Stimulated activated CD4-positive, alpha-beta T cell treated with anti-CD3 and anti-CD28 coated beads, Interleukin-12 subunit alpha, Interleukin-12 subunit beta, amount 100 ng/mL, for 4 hours (primary cell): Measurements from ENCODE around the gene FBXO48.
A peak's percentile ranks its signal among the peaks of the same experiment; 100 is the strongest.
"Not testable (repeated sequence)": the region's sequence is repeated elsewhere in the genome, so short reads cannot be mapped to it uniquely, and the experiment has no call there.

ENCODE experiments used
- DNase-seq: peaks from one replicate; pipeline ENCODE4 v3.0.0-alpha.2; 2020

FBXO48 gene

DNA sequence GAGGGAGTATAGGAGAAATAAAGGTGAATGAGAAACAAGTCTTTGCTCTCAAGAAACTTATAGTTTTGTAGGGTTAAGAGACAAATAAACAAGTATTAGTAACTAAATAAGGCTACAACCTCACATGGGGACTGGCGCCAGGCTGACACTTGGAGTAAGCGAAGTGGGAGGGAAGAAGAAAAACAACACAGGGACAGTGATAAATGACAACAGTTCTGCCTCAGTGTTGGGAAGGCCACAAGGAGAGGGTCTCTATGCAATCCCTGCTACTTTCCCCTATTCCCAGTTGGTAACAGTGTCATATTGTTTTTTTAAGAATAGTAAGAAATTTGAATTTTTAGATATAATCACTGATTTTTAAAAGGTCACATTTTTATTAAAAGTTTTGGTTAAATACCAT is 4.3 kb upstream of the FBXO48 start:
- DNase-seq: no peak

DNA sequence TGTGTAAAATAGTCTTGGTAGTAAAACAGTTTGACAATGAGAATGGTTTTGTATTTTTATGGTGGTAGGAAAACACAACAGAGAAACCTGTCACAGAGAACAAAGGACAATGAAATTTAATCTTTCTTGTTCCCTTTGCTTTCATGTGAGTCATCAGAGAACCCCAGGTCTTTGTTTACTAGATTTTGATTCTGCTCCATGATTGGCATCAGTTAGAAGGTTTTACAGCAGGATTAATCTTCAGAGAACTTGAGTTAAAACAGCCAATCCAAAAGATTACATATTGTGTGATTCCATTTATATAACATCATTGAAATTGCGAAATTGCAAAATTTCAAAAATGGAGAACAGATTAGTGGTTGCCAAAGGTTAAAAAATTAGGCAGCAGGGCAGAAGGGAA is 2.8 kb upstream of the FBXO48 start:
- no peak for DNase-seq

DNA sequence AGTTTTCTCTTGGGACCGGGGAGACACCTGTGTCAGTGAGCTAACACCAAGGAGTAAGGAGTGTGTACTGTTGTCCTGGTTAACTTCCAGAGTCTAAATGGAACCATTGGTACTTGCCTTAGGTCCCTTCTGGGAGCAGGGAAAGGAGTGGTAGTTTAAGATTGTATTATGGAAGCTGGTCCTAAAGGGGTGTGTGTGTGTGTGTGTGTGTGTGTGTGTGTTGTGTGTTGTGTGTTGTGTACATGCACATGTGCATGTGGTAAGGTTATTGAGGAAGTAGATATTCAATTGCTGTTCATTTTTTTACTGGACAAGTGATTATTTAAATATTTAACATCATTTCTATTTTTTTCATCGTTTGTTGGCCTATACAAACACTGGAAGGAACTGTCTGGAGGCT is 1.7 kb upstream of the FBXO48 start:
- no peak for DNase-seq

DNA sequence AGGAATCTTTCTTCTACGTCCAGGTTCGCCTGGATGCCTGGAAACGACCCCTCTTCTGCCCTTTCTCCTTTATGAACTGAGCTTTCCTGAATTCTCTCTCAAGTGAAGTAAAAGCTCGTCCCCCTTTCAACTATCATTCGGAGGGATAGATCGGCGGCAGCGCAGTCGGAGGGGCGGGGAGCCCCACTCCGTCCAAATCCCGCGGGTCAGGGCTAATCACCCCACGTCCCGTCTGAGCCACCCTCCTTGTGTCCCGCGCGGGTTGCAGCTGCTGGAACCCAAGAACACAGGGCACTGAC is 367 bp downstream of the FBXO48 start:
- DNase-seq: no peak

DNA sequence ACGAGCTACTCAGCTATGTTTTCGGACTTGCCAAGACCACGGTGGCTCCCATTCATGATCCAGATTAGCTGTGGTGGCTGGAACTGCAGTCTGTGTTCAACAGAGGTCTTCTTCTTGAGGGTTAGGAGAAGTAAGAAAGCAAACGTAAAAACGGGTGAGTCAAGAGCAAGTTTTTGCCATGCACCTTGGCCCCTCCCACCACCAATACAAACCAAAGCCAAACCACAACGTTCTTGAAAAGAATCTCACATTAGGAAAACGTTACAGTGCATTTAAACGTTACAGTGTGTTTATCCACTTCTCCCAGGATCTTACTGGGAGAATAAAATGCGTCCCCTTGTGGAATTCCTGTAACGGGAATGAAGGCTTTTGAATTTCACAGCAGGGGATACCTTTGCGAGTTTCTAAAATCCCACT is 725 bp downstream of the FBXO48 start:
- DNase-seq: peak; percentile 46

DNA sequence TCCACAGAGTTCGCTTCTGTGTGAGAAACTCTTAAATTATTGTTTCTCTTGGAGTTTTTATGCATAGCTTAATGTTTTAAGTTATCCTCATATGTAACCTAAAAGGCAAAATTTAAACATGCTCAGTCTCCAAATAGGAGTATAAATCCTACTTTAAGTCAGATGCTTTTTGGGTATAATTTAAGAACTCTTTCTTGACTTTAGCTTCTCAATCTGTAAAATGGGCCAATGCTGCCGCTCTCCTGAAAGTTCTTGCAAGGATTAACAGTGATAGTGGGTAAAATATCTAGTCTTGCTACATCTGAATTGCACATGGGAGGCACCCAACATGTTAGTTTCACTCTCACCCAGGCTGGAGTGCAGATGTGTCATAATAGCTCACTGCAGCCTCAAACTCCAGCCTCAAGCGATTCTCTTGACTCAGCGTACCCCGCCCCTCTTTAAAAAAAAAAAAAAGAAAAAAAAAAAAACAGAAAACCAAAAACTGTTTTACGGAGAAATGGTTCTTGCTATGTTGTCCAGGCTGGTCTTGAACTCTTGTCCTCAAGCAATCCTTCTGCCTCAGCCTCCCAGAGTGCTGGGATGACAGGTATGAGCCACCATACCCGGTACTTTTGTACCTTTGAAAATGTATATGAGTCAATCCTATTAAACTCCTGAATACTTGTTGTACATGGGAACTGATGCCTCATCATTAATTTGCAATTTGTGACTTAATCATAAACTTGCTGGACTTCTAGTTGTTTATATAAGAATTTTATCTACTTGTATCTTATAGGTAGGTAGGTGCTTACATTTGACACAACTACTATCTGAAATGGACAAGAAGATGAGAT is 1.8 kb downstream of the FBXO48 start:
- peak; percentile 21 for DNase-seq

DNA sequence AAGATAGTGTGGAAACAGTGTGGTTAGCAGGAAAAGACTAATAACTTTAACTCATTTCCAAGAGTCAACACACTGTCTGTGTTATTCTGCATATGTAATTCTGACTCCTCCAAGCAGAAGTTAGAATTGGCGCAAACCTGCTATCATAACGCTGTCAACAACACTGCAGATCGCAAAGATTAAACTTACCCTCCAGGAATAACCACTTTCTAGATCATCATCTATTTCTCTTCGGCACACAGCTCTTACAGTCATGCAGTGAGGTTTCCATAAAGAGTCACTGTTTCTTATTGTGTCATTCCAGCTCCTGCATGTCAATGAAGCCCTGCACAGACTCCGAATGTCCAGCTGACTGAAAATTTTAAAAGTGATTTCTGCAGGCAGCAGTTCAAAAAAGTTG is 2.4 kb downstream of the FBXO48 start:
- no peak for DNase-seq

DNA sequence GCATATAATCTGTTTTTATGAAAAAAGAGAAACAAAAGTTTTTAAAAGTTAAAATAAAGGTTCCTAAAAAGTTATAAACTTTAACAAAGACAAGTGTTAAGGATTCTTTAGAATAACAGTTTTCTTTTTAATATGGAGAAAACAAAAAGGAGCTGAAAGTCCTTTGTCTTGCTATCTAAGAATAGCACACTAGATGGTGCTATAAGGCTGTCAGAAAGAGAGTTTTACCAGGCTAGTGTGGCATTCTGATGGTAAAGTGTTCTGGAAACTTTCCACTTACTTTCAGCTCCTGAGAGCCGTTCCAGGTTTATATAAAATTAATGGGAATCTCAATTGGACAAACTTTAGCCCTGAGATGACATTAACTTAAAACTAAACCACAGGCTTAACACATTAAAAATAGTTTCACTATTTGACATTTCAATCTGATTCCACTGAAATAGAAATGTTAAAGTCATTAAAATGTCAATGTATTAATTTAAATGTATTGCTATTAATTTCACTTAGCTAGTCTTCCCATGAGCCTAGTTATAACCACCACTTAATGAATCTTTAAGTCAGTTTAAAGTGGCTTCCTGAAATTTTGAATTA is 3.7 kb downstream of the FBXO48 start:
- no peak for DNase-seq

DNA sequence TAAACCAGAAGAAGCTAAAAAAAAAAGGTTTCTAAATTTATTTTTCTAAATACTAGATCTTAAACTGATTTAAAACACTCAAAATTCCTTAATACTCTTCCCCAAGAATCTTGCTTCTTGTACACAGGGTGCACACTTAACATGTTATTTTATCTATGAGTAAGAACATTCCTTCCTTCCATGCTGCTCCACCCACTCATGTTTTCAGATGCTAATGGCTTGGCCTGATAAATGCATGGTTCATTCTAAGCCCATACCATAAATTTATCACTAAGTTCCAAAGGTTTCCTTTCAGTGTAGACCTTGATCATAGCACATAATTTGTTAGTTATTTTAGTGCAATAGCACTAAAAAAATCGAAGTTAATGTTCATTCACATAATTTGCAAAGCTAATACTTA is 8.1 kb downstream of the FBXO48 start:
- DNase-seq: no peak

DNA sequence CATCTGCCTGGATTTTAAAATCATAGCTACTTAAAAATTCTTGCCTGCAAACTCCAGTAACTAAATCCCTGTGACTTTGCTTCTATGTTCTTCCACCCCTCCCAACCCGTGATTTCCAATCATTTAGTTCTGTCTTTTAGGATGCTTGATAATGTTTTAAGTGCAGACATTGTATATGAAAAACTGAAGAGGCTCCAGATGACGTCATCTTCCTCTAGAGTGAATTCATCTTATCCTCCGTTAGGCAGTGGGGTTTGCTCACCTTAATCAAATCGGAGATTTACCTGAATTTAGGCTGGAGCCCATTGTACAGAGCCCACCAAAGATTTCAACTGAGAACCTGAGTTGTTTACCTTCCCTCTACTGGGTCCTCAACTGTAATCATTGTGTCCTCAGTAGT is 10.9 kb downstream of the FBXO48 start:
- no peak for DNase-seq

DNA sequence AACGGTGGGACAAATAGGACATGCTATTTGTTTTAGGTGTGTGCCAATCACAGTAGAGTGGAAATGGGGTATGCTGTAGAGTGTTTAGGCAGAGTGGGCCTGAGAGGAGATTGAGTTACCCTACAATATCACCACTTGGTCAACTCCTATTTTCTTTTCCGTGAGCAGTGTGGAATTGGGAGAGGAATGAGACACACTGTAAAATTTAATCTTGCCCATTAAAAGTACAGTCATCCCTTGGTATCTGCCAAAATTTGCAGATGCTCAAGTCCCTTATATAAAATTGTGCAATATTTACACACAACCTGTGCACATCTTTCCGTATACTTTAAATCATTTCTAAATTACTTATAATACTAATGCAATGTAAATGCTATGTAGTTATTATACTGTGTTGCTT is 12.4 kb downstream of the FBXO48 start:
- no peak for DNase-seq

DNA sequence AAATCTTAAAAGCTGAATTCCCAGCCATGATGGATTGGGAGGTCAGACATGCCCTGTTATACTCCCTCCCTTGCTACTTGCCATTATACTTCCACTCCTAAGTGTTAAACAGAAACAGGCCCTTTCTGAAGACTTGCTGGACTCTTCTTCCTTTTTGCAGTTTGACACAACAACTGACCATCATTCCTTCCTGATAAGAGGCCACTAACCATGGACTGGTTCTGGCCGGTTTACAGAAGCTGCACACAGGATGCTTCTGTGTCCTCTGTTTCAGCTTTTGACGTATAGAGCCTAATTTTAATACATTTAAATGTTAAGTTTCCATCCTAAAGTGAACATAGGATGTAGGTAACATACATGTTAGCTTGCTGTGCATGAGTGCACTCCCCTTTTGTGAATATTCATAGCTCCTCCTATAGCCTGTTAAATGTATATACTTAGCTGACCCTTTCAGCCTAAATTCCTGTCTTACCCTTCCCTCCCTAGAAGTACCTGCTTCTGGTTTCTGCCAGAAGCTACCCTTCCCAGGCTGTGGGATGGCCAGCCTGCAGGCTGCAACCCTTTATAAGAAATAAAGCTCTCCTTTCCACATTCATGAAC is 13.2 kb downstream of the FBXO48 start:
- no peak for DNase-seq

DNA sequence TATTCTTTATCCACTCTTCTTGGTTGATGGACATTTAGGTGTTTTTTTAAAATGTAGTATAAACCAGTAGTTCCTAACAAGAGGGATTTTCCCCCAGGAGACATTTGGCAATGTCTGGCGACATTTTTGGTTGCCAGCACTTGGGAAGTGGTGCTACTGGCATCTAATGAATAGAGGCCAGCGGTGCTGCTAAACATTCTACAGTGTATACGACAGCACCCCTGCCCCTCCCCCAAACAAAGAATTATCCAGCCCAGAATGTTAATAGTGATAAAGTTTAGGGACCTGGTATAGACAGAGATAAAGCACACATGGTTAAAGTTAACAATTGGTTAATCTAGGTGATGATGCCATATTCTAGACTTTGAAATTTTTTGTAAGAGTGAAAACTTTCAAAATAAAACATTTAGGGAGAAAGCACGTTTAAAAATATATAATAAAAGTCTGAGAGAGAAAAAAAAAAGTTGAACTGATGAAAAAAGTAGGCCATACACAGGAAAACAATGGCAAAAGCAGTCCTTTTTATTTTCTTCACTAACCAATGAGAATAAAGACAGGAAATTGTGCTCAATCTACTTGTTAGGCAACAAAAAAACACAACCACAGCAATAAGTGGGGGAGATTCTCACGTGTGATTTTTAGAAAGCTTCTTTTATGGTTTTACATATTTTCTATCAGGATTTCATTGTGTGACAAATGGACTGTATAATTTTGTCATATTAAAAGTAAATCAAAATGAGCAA is 14.8 kb downstream of the FBXO48 start:
- DNase-seq: no peak

DNA sequence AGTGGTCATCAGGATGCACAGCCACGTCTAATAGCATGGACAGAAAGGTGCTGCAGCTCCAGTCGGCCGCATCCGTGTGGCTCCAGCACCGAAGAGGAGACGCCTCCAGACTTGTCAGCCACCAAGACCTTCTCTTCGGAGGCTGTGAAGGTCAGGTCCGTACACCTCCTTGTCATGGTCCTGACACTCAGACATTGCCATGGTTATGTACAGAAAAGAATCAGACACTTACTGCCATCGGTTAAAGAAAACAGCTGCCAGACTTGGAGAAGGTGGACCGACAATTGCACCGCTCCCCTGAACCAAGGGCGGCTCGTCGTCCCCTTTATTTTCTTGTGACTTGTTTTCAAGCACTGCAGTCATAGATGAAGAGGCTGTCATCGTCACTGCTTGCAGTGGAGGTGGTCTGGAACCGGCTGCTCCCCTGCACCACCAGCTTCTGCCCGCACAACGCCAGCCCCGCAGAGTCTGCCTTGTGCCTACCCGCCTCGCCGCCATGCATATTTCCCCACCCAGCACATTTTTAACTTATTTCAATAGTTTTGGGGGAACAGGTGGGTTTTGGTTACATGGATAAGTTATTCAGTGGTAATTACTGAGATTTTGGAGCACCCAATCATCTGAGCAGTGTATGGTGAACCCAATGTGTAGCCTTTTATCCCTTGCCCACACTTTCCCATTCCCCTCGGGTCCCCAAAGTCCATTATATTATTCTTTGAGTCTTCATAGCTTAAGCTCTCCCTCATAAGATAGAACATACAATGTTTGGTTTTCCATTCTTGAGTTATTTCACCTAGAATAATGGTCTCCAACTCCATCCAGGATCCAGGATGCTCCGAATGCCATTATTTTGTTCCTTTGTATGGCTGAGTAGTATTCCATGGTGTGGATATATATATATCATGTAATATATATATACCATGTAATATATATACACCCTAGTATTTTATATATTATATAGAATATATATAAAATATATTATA is 18.1 kb downstream of the FBXO48 start:
- DNase-seq: no peak

DNA sequence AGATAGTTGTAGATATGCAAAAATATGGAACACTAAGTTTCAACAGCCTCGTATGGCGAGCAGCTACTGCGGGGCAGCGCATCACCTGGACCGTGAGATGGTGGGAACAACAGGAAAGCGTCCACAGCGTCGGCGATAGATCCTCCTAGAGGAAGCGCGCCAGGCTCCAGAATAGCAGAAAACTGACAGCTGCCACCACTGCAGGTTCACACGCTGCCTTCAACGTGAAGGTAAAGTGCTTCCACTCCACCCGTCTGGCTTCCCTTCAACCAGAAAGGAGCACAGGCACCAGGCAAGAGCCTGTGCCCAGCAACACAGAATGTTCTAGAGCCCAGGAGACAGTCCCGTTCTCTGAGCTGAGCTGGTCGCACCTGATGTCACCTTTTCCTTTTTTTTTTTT is 20.0 kb downstream of the FBXO48 start:
- no peak for DNase-seq

DNA sequence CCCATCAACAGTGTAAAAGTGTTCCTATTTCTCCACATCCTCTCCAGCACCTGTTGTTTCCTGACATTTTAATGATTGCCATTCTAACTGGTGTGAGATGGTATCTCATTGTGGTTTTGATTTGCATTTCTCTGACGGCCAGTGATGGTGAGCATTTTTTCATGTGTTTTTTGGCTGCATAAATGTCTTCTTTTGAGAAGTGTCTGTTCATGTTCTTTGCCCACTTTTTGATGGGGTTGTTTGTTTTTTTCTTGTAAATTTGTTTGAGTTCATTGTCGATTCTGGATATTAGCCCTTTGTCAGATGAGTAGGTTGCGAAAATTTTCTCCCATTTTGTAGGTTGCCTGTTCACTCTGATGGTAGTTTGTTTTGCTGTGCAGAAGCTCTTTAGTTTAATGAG is 20.7 kb downstream of the FBXO48 start:
- DNase-seq: not testable (repeated sequence)

DNA sequence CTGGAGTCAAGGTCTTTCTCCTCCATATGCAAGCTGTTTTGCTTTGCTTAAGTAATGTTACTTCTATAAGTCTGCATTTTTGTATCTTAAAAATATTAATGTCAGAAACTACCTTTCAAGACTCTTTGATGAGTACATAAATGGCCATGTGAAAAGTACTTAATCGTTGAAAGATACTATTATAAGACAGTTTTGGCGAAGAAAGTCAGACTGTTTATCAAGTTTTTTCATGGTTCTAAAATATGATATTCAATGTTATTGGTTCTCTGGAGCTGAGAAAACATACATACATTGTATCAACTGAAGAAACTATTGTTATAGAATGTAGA is 25.1 kb downstream of the FBXO48 start:
- no peak for DNase-seq

DNA sequence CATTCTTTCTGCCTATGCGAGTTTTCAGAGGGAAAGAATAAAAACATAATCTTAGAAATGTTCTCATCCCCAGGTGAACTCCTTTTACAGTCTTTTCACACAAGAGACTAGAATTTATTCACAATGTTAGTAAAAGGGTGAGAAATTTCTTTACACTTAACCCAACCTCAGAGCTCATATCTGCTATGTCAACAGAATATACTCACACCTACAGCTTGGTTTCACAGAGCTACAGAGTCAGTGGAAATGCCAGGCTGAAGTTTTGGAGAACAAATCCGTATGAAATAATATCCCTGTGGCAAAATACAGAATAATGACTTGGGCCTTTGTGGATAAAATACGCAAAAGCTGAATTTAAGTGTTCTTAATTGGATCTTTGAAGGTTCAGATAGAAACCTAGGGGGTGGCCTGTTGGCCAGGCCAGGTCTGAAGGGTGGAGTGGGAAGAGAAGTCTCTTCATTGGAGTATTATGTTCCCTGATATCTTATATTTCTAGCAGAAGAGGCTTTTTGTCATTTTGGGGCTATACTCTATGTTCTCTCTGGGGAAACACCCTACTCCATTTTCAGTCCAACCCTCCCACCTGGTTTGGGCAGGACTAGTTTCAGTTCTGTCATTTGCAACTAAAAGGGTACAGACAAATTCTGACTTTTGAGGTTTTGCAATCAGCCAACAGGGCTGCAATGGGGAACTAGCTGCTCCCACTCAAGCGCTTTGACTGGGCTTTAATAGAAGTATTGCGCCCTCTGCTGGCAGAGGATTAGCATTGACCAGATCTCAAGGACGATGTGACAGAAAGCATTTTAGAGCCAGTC is 25.7 kb downstream of the FBXO48 start:
- peak; percentile 69 for DNase-seq

DNA sequence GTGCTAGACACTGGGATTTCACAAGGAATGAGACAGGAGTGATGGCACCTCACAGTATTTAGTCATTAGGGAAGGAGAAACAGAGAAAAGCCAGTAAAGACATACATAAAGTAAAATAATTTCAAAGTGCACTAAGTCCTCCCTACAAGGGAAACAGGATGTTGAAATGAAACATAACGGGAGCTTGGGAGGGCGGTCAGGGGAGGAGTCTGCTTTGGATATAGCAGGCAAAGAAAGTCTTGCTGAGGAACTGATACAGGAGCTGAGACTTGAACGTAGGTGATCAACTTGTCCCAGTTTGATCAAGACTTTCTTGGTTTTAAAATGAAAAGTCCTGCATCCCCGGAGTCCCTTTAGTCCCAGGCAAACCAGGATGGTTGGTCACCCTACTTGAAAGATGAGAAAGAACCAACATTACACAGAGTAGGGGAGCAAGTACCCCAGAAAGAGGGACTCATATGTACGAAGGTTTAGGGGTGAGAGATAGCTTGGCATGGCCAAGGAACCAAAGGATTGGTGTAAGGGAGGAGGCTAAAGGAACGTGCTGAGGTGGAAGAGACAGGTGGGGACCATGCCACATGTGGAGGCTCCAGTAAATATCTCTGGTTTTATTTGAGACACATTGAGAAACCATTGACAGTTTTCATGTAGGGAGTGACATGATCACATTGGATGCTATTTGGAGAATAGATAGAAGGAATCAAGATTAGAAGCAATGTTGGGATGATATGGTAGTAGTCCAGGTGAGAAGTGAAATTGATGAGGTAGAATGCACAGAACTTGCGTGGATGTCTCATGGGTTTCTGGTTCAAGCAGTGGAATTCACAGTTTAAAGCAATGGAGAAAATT is 28.4 kb downstream of the FBXO48 start:
- no peak for DNase-seq

DNA sequence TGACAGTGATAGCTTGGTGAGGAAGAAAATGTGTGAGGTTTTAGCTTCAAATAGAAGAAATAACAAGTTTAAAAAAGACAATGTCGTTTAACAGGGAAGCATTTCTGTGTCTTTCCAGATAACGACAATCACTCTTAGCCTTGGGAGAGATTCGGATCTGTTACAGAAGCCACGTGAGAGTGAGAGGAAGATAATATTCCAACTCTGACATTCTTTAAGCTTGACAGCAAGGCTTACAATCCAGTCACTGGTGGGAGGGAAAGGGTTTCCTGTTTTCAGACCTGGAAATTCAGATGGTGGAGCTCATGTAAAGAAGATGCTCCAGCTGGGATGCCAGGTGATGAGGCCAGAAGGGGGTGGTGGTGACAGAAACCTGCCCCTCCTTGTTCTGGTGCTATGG is 30.8 kb downstream of the FBXO48 start:
- DNase-seq: no peak

DNA sequence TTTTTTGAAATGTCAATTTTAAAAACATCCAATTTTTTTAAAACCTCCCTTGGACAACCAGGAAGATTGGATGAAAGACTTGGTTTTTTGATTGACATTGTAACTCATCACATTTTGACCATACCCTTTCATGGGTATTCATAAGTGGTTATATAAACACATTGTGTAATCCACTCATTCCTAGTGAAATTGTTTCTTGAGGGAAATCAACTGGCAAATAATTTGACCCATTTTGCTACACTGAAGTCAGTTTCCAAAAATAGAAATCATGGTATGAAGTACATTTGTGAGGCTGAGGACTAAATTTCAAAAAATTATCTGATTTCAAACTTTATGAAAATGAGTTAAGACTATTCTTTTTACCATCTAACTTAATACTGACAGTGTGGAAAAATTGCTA is 31.5 kb downstream of the FBXO48 start:
- no peak for DNase-seq
